ENCODE results near the gene GALNT17.

DNA sequence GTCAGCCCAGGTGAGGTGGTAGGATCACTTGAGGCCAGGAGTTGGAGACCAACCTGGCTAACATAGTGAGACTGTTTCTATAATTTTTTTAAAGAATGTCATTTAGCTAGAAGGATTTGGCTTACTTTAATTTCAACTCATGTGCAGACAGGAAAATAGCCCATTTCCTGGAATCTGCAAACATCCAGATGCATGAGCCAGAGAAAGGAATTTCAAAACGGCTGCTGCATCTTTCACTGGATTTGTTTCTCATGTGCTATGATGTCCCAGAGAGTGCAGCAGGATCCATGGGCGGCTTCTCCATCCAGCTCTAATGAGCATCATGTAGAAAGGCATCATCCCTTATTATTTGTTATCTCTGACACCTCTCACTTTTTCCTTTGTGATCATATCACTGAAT lies 149.3 kb downstream of the GALNT17 start:
- TF ChIP-seq TCF12 (IDR thresholded peaks at IDR 0.05; ENCODE audit: low read depth) (no peak), RAD21 (IDR thresholded peaks at IDR 0.05; ENCODE audit: low read depth) (no peak), EGR1 (IDR thresholded peaks at IDR 0.05) (no peak), ZBTB7A (IDR thresholded peaks at IDR 0.05; ENCODE audit: low read depth) (no peak), NFIC (IDR thresholded peaks at IDR 0.05) (no peak), EP300 (IDR thresholded peaks at IDR 0.05; ENCODE audit: borderline replicate concordance) (no peak), TAF1 (IDR thresholded peaks at IDR 0.05; ENCODE audit: low read depth) (no peak), YY1 (IDR thresholded peaks at IDR 0.05; ENCODE audit: low read depth) (no peak), MAX (IDR thresholded peaks at IDR 0.05) (no peak)
- TF ChIP-seq, protein P1, sequence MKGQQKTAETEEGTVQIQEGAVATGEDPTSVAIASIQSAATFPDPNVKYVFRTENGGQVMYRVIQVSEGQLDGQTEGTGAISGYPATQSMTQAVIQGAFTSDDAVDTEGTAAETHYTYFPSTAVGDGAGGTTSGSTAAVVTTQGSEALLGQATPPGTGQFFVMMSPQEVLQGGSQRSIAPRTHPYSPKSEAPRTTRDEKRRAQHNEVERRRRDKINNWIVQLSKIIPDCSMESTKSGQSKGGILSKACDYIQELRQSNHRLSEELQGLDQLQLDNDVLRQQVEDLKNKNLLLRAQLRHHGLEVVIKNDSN (IDR thresholded peaks at IDR 0.05) = no peak
- TF ChIP-seq, protein P2, sequence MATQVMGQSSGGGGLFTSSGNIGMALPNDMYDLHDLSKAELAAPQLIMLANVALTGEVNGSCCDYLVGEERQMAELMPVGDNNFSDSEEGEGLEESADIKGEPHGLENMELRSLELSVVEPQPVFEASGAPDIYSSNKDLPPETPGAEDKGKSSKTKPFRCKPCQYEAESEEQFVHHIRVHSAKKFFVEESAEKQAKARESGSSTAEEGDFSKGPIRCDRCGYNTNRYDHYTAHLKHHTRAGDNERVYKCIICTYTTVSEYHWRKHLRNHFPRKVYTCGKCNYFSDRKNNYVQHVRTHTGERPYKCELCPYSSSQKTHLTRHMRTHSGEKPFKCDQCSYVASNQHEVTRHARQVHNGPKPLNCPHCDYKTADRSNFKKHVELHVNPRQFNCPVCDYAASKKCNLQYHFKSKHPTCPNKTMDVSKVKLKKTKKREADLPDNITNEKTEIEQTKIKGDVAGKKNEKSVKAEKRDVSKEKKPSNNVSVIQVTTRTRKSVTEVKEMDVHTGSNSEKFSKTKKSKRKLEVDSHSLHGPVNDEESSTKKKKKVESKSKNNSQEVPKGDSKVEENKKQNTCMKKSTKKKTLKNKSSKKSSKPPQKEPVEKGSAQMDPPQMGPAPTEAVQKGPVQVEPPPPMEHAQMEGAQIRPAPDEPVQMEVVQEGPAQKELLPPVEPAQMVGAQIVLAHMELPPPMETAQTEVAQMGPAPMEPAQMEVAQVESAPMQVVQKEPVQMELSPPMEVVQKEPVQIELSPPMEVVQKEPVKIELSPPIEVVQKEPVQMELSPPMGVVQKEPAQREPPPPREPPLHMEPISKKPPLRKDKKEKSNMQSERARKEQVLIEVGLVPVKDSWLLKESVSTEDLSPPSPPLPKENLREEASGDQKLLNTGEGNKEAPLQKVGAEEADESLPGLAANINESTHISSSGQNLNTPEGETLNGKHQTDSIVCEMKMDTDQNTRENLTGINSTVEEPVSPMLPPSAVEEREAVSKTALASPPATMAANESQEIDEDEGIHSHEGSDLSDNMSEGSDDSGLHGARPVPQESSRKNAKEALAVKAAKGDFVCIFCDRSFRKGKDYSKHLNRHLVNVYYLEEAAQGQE (IDR thresholded peaks at IDR 0.05; ENCODE audit: low read depth) = no peak
